Upper lobe of left lung (tissue), 4 donors: ENCODE data around the gene CBX8.

Experiments
- CTCF ChIP-seq, 6 experiments: fragments of 450-650 bp in 4 of 6; fragments of 200-600 bp in 2 of 6; sonication (generic) in 2 of 6; IDR thresholded peaks; one replicate each; pipeline ENCODE4 v1.5.1; 2016 to 2019; ENCODE audit warnings: antibody characterized with exemption in 6 of 6
- POLR2A ChIP-seq, 4 donors: fragments of 450-650 bp; IDR thresholded peaks; one replicate each; pipeline ENCODE4 v1.5.1; 2016 to 2017; ENCODE audit warnings: antibody characterized with exemption in 4 of 4, mild to moderate bottlenecking in 2 of 4

GRCh38 chr17:79758271-79758670 lies 38.6 kb downstream of the CBX8 start:
- TF ChIP-seq POLR2A (IDR thresholded peaks at IDR 0.05): no peak
- TF ChIP-seq CTCF (IDR thresholded peaks at IDR 0.05): no peak
